GM12878 (cell line): ENCODE data around the gene ZBTB14. TPM values are rescaled to one million over a fixed set of nuclear protein-coding genes. Genes with fewer than 3 reads are reported as not detected.

Experiments used
- ATAC-seq: fragments of 200-7000 bp; cut with Tn5 transposase; 3 replicates; pipeline ENCODE4 v1.9.1; 2020; ENCODE audit warnings: mild to moderate bottlenecking, moderate library complexity
- BruUV-seq: library from RNA; stranded (reverse); fragments of 400-500 nt; replicated peaks from 2 replicates; lab custom pipeline; 2021; lab: Mats Ljungman, UMichigan
- CTCF ChIA-PET: fragments of 300-600 bp; sonication (Branson Sonifier 250); formaldehyde crosslinking; extraction: SDS; loops from one replicate; lab custom pipeline; 2021; ENCODE audit warnings: inconsistent platforms; lab: Yijun Ruan, JAX
- POLR2A ChIA-PET: fragments of 350-600 bp; formaldehyde crosslinking; extraction: SDS; loops from one replicate; lab custom pipeline; 2021; ENCODE audit warnings: inconsistent platforms; lab: Charles Lee
- RAD21 ChIA-PET: fragments of 300-600 bp; sonication (Branson Sonifier 250); formaldehyde crosslinking; loops from one replicate; lab custom pipeline; 2023; ENCODE audit warnings: antibody characterized with exemption; ENCODE audit not compliant: unreplicated experiment; lab: Charles Lee
- SMC1A ChIA-PET: fragments of 300-600 bp; sonication (Branson Sonifier 250); formaldehyde crosslinking; loops from one replicate; lab custom pipeline; 2023; ENCODE audit not compliant: unreplicated experiment, uncharacterized antibody; lab: Charles Lee
- DNase-seq: peaks from one replicate; pipeline ENCODE4 v3.0.0-alpha.2; 2011; ENCODE audit warnings: low read depth, low spot score
- FAIRE-seq: peaks from 3 replicates; lab custom pipeline; 2011; peaks lifted over from hg19 to GRCh38; lab: Jason Lieb, UNC
- H2AFZ ChIP-seq: 2 replicates; pipeline ENCODE4 v1.6.0; 2011; ENCODE audit warnings: low read depth, low read length, control low read depth; ENCODE audit not compliant: control insufficient read depth
- H3K27ac ChIP-seq: 2 replicates; pipeline ENCODE4 v1.5.1; 2011; ENCODE audit warnings: control low read depth; ENCODE audit not compliant: control insufficient read depth, insufficient read depth
- H3K27me3 ChIP-seq, 2 experiments: replicated peaks in 1 of 2; 2 replicates each; pipeline versions ENCODE4 v1.6.0 to v1.6.1; 2011; ENCODE audit warnings: low read length in 1 of 2; ENCODE audit not compliant: control insufficient read depth in 2 of 2, insufficient read depth in 2 of 2
- H3K36me3 ChIP-seq, 2 experiments: 2 replicates each; pipeline ENCODE4 v1.5.1; 2011; ENCODE audit warnings: low read length in 1 of 2; ENCODE audit not compliant: control insufficient read depth in 2 of 2, insufficient read depth in 2 of 2
- H3K4me1 ChIP-seq: 2 replicates; pipeline ENCODE4 v1.6.1; 2011; ENCODE audit warnings: mild to moderate bottlenecking, low read length, moderate library complexity, mixed read lengths; ENCODE audit not compliant: control insufficient read depth, insufficient read depth
- H3K4me2 ChIP-seq: 2 replicates; pipeline ENCODE4 v1.6.0; 2011; ENCODE audit warnings: control low read depth; ENCODE audit not compliant: control insufficient read depth, insufficient read depth
- H3K4me3 ChIP-seq: fragments of 200-600 bp; sonication (generic); 2 replicates; pipeline ENCODE4 v1.5.1; 2016
- H3K79me2 ChIP-seq: 2 replicates; pipeline ENCODE4 v1.6.0; 2011; ENCODE audit warnings: low read length; ENCODE audit not compliant: control insufficient read depth, insufficient read depth
- H3K9ac ChIP-seq: 2 replicates; pipeline ENCODE4 v1.8.0; 2011; ENCODE audit warnings: low read length, control low read depth, mixed read lengths; ENCODE audit not compliant: control insufficient read depth, insufficient read depth
- H3K9me3 ChIP-seq: replicated peaks from 3 replicates; pipeline ENCODE4 v1.5.1; 2011; ENCODE audit warnings: mild to moderate bottlenecking, low read length; ENCODE audit not compliant: control insufficient read depth, insufficient read depth
- H4K20me1 ChIP-seq: 2 replicates; pipeline ENCODE4 v1.6.0; 2011; ENCODE audit not compliant: control insufficient read depth, insufficient read depth
- CHD1 ChIP-seq: IDR thresholded peaks from 2 replicates; pipeline ENCODE4 v1.6.1; 2012; ENCODE audit warnings: low read depth, low read length, improper control_type of control experiment
- DPF2 ChIP-seq: fragments of 450-650 bp; IDR thresholded peaks from 2 replicates; pipeline ENCODE4 v1.6.1; 2017; ENCODE audit warnings: mild to moderate bottlenecking
- IRF4 ChIP-seq: IDR thresholded peaks from 2 replicates; pipeline ENCODE4 v1.6.1; 2011; ENCODE audit warnings: low read depth, low read length
- KLF5 ChIP-seq: fragments of 450-650 bp; IDR thresholded peaks from 2 replicates; pipeline ENCODE4 v1.6.1; 2014; ENCODE audit warnings: mild to moderate bottlenecking; ENCODE audit not compliant: partially characterized antibody
- NR2C2 ChIP-seq: IDR thresholded peaks from 2 replicates; pipeline ENCODE4 v1.6.1; 2011; ENCODE audit warnings: borderline replicate concordance, low read depth; ENCODE audit not compliant: control insufficient read depth, insufficient read length
- PML ChIP-seq: IDR thresholded peaks from 2 replicates; pipeline ENCODE4 v1.6.1; 2012; ENCODE audit warnings: low read length, inconsistent platforms
- RAD21 ChIP-seq: IDR thresholded peaks from 2 replicates; pipeline ENCODE4 v1.6.1; 2011; ENCODE audit warnings: mild to moderate bottlenecking, low read depth, low read length, moderate library complexity; ENCODE audit not compliant: insufficient read depth
- SUZ12 ChIP-seq: fragments of 200-600 bp; sonication (generic); IDR thresholded peaks from one replicate; pipeline ENCODE4 v1.6.1; 2018; ENCODE audit warnings: antibody characterized with exemption, mild to moderate bottlenecking; ENCODE audit not compliant: unreplicated experiment
- TARDBP ChIP-seq: IDR thresholded peaks from 2 replicates; pipeline ENCODE4 v1.6.1; 2016; ENCODE audit warnings: borderline replicate concordance
- TBL1XR1 ChIP-seq: IDR thresholded peaks from 2 replicates; pipeline ENCODE4 v1.6.1; 2012; ENCODE audit warnings: low read depth, low read length, improper control_type of control experiment
- WGBS: methylation state at CpG from one replicate; pipeline ENCODE4 v1.1.6; 2016; ENCODE audit warnings: low lambda C conversion rate; ENCODE audit not compliant: insufficient replicate concordance, insufficient coverage; ENCODE audit errors: missing lambda C conversion rate; 5-methylcytosine and 5-hydroxymethylcytosine counted together
- in situ Hi-C: fragments of 300-500 bp; cut with MboI; formaldehyde crosslinking; loops from 9 replicates; pipeline ENCODE4 v1.14.3; 2018; ENCODE audit warnings: mixed read lengths
- intact Hi-C: fragments of 100-400 bp; cut with micrococcal nuclease; formaldehyde crosslinking; loops from one replicate; pipeline ENCODE4 v1.14.2; 2022; ENCODE audit not compliant: unreplicated experiment
- polyA plus RNA-seq, 11 experiments: library from polyadenylated mRNA; depleted of rRNA in 4 of 11; unstranded in 6 of 11; stranded (reverse) in 5 of 11; fragments of >200 nt; fragmentation: Nextera tagmentation in 4 of 11; fragmentation: Illumina TruSeq in 1 of 11; extraction: Ambion mirVana in 4 of 11; extraction: Trizol in 1 of 11; gene quantifications; 1 replicate in 1 of 11; 2 replicates in 10 of 11; pipeline versions ENCODE4 v1.2.1 to v1.2.3, GENCODE V29; 2011 to 2016; ENCODE audit warnings: inconsistent platforms in 2 of 11, missing spikeins in 2 of 11, low read depth in 1 of 11
- total RNA-seq, 4 experiments: library from RNA; depleted of rRNA in 3 of 4; stranded (reverse); fragments of >200 nt in 3 of 4; fragmentation: Illumina TruSeq in 1 of 4; extraction: Trizol in 1 of 4; gene quantifications; 2 replicates each; pipeline versions ENCODE4 v1.2.1 to v1.2.3, GENCODE V29; 2013 to 2021
- TF ChIP-seq, protein P1 (sequence below): fragments of 450-650 bp; IDR thresholded peaks from 2 replicates; pipeline ENCODE4 v1.6.1; 2016; ENCODE audit warnings: mild to moderate bottlenecking
- TF ChIP-seq, protein P2 (sequence below): fragments of 450-650 bp; IDR thresholded peaks from 2 replicates; pipeline ENCODE4 v1.6.1; 2017; ENCODE audit warnings: mild to moderate bottlenecking
- TF ChIP-seq, protein P3 (sequence below): fragments of 450-650 bp; IDR thresholded peaks from 2 replicates; pipeline ENCODE4 v1.6.1; 2014; ENCODE audit warnings: mild to moderate bottlenecking
- TF ChIP-seq, protein P4 (sequence below): fragments of 450-650 bp; IDR thresholded peaks from 2 replicates; pipeline ENCODE4 v1.6.1; 2018; ENCODE audit warnings: borderline replicate concordance, mild to moderate bottlenecking; ENCODE audit not compliant: partially characterized antibody

Gene ZBTB14
- total and polyA plus RNA-seq, 10 of the 15 experiments (the other 5 are each of a cell fraction or from before 2014, with no cell fraction given): 4.4 to 21.2 (median 11.1) TPM

DNA sequence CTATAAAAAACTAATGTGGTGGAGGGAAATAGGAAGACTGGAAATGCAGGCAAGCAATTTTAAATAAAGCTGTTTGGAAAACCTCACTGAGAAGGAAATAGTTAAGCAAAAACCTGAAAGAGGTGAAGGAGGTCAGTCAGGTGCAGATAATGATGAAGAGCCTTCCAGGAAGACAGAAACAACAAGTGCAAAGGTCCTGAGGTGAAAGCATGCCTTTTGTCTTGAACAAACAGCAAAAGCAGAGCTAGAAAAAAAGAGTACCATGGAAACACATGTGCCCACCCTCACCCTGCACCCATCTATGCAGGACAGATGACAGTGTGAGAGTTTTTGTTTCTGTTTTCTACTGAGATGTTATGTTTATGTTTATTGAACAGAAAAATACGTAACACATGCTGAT, 8.1 kb upstream of the ZBTB14 start:
- WGBS: 0% methylated on average over 1 of the region's 1 CpG
- no peaks in the 10 kb centered on the region for H3K27me3 ChIP-seq
- H3K9ac ChIP-seq: no peak overlapping the region

More for the DNA sequence above, 8.1 kb upstream of the ZBTB14 start:
- BruUV-seq: no TSS peak
- H3K4me2 ChIP-seq: no peak overlapping the region
- RAD21 ChIA-PET: no interaction called here
- in situ Hi-C loops: no loop called here
- DNase-seq (no peak), FAIRE-seq (no peak), ATAC-seq (no peak)
- H2AFZ ChIP-seq: no peak overlapping the region
- SMC1A ChIA-PET: interaction anchor here (1.2 kb wide), 1 partner anchor 15 kb away, joined by 3 read pairs; no protein-coding TSS in a partner anchor
- no peaks in the 10 kb centered on the region for H4K20me1 ChIP-seq
- no peaks in the 10 kb centered on the region for H3K36me3 ChIP-seq
- POLR2A ChIA-PET: no interaction called here
- H3K79me2 ChIP-seq: no peaks in the 10 kb centered on the region
- TF ChIP-seq DPF2 (no peak), TARDBP (no peak), SUZ12 (no peak), KLF5 (no peak), RAD21 (no peak), CHD1 (no peak), NR2C2 (no peak), TBL1XR1 (no peak), PML (no peak), IRF4 (no peak)
- TF ChIP-seq, protein P1, sequence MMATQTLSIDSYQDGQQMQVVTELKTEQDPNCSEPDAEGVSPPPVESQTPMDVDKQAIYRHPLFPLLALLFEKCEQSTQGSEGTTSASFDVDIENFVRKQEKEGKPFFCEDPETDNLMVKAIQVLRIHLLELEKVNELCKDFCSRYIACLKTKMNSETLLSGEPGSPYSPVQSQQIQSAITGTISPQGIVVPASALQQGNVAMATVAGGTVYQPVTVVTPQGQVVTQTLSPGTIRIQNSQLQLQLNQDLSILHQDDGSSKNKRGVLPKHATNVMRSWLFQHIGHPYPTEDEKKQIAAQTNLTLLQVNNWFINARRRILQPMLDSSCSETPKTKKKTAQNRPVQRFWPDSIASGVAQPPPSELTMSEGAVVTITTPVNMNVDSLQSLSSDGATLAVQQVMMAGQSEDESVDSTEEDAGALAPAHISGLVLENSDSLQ: no peak
- TF ChIP-seq, protein P2, sequence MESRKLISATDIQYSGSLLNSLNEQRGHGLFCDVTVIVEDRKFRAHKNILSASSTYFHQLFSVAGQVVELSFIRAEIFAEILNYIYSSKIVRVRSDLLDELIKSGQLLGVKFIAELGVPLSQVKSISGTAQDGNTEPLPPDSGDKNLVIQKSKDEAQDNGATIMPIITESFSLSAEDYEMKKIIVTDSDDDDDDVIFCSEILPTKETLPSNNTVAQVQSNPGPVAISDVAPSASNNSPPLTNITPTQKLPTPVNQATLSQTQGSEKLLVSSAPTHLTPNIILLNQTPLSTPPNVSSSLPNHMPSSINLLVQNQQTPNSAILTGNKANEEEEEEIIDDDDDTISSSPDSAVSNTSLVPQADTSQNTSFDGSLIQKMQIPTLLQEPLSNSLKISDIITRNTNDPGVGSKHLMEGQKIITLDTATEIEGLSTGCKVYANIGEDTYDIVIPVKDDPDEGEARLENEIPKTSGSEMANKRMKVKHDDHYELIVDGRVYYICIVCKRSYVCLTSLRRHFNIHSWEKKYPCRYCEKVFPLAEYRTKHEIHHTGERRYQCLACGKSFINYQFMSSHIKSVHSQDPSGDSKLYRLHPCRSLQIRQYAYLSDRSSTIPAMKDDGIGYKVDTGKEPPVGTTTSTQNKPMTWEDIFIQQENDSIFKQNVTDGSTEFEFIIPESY: no peak
- TF ChIP-seq, protein P3, sequence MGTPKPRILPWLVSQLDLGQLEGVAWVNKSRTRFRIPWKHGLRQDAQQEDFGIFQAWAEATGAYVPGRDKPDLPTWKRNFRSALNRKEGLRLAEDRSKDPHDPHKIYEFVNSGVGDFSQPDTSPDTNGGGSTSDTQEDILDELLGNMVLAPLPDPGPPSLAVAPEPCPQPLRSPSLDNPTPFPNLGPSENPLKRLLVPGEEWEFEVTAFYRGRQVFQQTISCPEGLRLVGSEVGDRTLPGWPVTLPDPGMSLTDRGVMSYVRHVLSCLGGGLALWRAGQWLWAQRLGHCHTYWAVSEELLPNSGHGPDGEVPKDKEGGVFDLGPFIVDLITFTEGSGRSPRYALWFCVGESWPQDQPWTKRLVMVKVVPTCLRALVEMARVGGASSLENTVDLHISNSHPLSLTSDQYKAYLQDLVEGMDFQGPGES: no peak
- TF ChIP-seq, protein P4, sequence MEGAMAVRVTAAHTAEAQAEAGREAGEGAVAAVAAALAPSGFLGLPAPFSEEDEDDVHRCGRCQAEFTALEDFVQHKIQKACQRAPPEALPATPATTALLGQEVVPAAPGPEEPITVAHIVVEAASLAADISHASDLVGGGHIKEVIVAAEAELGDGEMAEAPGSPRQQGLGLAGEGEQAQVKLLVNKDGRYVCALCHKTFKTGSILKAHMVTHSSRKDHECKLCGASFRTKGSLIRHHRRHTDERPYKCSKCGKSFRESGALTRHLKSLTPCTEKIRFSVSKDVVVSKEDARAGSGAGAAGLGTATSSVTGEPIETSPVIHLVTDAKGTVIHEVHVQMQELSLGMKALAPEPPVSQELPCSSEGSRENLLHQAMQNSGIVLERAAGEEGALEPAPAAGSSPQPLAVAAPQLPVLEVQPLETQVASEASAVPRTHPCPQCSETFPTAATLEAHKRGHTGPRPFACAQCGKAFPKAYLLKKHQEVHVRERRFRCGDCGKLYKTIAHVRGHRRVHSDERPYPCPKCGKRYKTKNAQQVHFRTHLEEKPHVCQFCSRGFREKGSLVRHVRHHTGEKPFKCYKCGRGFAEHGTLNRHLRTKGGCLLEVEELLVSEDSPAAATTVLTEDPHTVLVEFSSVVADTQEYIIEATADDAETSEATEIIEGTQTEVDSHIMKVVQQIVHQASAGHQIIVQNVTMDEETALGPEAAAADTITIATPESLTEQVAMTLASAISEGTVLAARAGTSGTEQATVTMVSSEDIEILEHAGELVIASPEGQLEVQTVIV: no peak
- no peaks in the 10 kb centered on the region for H3K4me1 ChIP-seq
- no peak overlapping the region for H3K4me3 ChIP-seq
- no peaks in the 10 kb centered on the region for H3K9me3 ChIP-seq
- CTCF ChIA-PET: interaction anchor here (1.7 kb wide), 1 partner anchor 10 kb away, joined by 4 read pairs; no protein-coding TSS in a partner anchor
- H3K27ac ChIP-seq: no peak overlapping the region
- intact Hi-C loops: no loop called here
